Right hindlimb (tissue), 1 donor: Measurements from ENCODE around the gene IFIT2.
"Not testable (repeated sequence)": the region's sequence is repeated elsewhere in the genome, so short reads cannot be mapped to it uniquely, and the experiment has no call there.

Source experiments
- DNase-seq: peaks from one replicate; pipeline ENCODE4 v3.0.0-alpha.2; 2018

The IFIT2 gene

GRCh38 chr10:89280508-89280907 lies 21.3 kb upstream of the IFIT2 start:
- DNase-seq: no peak

DNA sequence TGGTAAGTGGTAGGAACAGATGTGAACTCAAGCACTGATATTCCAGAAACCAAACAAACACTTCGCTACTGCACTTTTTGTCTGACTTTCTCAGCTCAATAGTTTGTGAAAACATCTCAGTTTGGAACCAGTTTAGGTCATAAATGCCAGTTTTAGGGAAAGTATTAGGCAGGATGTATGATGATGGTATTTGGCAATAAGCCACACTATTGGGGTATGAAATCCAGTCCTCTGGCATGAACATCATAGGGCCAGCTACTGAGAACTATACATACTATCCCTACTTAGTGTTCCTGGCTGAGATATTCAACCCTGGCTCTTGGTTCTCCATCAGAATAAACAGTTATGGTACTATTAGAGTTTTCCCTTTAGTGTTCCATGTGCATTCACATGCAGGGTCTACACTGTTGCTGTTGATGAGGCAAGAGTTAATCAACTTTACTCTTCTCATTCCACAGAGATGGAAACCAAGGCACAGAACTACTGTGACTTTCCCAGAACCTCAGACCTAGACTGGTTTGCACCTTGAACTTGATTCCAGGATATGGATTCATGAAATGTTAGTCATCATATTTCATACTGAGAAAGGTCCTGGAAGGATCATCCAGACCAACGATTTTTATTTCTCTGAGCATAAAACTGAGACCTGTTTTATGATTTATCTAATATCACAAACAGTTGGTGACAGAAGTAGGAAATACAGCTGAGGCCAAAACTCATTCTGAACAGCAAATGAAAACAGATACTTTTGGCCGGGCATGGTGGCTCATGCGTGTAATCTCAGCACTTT lies 20.0 kb upstream of the IFIT2 start:
- no peak for DNase-seq

DNA sequence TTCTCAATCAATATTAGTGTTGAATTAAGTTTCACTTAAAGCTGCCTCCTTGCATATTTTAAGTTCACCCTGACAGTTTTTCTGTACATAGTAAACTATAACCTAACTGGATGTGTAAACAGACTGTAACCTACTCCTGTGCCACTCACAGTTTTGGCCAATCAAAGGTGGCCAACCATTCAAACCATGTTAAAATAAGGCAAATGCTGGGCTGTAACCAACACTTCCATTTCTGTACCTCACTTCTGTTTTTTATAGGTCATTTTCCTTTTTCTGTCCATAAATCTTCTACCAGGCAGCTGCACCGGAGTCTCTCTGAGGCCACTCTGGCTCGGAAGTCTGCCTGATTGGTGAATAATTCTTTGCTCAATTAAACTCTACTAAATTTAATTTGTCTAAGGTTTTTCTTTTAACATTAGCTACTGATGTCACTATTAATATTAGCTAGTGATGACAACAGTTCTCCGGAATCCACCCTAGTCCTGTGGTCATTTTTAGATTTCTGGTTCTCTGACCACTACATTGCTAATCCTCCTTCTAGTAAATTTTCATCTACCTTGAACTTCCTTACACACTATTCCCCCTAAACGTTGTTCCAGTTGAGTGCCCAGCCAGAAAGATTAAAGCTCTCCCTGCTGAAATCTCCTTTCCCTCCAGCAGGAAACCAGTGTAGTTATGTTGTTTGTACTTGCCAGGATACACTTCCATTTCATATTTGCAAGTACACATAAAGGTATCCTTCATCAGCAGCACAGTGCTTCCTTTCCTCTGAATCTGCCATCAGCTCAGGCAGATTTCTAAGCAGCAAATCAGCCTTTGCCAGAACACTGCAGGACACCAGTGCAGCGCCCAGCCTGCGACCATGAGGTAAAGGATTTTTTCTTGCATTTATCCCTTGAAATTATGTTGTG lies 18.6 kb upstream of the IFIT2 start:
- DNase-seq: peak; percentile 46

GRCh38 chr10:89283936-89284475 lies 17.8 kb upstream of the IFIT2 start:
- peak; percentile 81 for DNase-seq

DNA sequence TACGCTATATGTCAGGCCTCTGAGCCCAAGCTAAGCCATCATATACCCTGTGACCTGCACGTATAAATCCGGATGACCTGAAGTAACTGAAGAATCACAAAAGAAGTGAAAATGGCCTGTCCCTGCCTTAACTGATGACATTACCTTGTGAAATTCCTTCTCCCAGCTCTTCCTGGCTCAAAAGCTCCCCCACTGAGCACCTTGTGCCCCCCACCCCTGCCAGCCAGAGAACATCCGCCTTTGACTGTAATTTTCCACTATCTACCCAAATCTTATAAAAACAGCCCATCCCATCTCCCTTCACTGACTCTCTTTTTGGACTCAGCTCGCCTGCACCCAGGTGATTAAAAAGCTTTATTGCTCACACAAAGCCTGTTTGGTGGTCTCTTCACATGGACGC lies 17.1 kb upstream of the IFIT2 start:
- not testable (repeated sequence) for DNase-seq

DNA sequence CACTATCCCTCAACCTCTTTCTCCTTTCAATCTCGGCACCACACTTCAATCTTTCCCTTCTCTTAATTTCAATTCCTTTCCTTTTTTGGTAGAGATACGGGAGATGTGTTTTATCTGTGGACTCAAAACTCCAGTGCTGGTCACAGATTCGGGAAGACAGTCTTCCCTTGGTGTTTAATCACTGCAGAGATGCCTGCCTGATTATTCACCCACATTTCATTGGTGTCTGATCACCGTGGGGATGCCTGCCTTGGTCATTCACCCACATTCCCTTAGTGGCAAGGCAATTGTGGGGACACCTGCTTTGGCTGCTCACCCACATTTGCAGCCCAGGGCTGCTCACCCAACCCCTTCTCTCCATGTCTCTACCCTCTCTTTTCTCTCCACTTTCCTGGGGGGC lies 16.5 kb upstream of the IFIT2 start:
- DNase-seq: not testable (repeated sequence)

- no peak for DNase-seq
These were observed 7.1 kb upstream of the IFIT2 start for GRCh38 chr10:89294721-89295239.

DNA sequence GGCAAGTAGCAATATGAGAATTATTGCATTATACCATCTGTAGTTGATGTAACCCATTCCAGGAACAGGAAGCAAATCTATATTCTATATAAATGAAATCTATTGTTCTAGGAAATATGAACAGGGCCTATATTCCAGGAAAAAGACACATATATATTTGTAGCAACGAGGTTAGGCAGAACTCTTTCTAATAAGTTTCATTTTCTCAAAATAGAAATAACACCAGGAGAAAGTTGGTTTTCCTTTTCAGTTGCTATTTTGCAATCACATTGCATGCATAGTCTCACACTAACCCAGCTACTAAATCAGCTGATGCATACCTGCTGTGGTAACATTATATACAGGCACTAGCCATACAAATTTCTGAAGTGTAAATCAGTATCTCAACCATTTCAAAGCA lies 6.2 kb upstream of the IFIT2 start:
- DNase-seq: no peak

- no peak for DNase-seq
These were observed 5.6 kb upstream of the IFIT2 start for GRCh38 chr10:89296220-89296648.

- no peak for DNase-seq
These were observed 4.5 kb upstream of the IFIT2 start for GRCh38 chr10:89297356-89297755.

DNA sequence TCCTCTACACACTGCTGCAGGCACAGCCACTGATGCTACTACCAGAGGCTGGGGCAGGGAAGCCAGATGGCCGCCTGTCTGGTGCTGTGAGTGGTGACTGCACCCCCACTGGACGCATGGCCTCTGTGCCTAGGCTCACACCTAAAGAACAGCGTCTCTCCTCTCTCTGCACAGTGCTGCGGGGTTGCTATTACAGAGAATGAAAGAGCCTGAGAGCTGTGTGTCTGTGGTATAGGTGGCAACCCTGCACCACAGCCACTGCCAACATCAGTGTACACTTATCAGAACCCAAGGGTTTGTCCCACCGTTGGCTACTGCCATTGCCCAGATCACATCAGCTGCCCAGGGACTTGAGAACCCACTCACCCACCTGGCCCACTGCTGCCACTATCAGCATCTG lies 4.1 kb upstream of the IFIT2 start:
- DNase-seq: no peak

DNA sequence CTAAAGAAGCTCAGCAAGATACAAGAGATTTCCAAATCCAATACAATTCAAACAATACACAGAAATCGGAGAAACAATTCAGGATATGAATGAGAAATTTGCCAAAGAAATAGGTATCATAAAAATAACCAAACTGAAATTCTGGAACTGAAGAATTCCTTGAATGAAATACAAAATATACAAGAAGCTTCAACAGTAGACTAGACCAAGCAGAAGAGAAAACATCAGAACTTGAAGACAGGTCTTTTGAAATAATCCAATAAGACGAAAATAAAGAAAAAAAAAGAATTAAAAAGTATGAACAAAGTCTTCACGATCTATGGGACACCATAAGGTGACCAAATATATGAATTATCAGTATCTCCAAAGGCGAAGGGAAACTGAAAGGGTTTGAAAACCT lies 2.8 kb upstream of the IFIT2 start:
- no peak for DNase-seq

DNA sequence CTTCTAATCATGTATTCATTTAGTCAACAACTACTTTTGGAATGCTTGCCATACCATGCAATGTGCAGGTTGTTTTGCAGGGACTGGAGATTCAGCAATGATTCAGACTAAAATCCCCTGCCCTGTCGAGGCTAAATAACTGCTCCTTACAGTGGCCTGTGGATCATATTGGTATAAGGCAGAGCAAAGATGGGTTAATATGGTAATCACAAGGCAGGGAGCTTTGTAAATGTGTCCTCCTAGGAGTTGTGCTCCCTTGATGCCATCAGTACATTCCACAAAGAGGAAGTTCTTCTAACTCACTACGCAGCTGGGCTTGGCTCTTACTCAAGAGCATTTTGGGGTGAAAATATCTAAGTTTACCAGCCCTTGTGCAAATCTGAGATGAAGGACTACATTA lies 614 bp upstream of the IFIT2 start:
- peak; percentile 32 for DNase-seq

GRCh38 chr10:89302625-89303024 lies 779 bp downstream of the IFIT2 start:
- DNase-seq: no peak

DNA sequence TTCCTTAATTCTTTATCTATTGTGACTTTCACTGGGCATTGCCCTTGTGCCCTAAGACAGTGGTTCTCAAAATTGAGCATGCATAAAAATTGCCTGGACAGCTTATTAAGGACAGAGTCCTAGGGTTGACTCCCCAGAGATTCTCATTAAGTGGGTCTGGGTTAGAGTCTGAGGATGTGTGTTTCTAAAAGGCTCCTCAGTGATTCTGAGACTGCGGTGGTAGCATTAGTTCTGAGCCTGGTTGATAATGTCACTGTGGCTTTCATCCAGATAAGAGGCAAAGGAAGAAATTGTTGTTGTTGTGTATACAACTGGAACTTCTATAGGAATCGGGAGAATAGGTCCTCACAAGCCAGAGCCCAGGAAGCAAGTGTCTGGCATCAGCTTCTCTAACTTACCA lies 1.3 kb downstream of the IFIT2 start:
- no peak for DNase-seq

GRCh38 chr10:89304026-89304425 lies 2.2 kb downstream of the IFIT2 start:
- no peak for DNase-seq

DNA sequence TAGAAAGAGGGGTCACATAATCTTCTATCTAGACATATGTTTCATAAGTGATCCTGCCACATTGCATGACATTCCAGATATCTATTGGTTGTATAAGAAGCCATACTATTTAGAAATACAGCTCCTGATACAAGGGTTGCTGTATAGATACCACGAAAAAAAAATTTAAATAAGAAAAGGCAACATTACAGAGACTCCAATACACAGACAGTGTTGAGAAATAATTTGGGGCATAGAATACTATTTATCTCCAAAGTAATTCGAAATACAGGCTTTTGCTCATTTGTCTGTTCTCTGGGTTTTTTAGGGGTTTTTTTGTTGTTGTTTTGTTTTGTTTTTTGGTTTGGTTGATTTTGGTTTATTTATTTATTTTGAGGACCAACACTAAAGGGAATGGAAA lies 2.6 kb downstream of the IFIT2 start:
- no peak for DNase-seq

DNA sequence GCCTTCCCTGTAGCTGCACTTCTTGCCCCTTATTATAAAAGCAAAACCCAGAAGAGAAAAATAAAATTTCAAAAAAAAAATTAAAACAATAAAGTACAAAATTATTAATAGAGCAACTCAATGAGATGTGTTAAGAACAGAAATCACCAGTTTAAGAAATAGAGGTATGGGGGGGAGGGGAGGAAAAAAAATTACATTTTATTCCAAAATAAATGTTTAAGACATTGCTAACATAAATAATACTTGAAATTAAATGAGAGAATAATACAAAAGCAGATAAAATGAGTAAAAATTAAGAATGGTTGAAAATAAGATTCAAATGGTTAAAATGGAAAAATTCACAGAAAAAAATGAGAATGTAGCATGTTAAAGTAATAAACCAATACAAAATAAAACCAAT lies 3.1 kb downstream of the IFIT2 start:
- DNase-seq: no peak

DNA sequence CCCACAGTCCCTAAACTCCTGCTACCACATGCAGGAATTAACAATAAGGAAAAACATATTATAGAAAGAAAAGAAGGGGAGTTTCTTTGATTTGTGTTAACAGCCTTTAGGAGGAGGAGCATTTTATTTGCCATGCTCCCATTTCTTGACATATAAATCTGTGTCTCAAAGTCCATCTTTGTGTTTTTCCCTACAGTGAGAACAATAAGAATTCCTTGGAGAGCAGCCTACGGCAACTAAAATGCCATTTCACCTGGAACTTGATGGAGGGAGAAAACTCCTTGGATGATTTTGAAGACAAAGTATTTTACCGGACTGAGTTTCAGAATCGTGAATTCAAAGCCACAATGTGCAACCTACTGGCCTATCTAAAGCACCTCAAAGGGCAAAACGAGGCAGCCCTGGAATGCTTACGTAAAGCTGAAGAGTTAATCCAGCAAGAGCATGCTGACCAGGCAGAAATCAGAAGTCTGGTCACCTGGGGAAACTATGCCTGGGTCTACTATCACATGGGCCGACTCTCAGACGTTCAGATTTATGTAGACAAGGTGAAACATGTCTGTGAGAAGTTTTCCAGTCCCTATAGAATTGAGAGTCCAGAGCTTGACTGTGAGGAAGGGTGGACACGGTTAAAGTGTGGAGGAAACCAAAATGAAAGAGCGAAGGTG lies 4.1 kb downstream of the IFIT2 start:
- no peak for DNase-seq

DNA sequence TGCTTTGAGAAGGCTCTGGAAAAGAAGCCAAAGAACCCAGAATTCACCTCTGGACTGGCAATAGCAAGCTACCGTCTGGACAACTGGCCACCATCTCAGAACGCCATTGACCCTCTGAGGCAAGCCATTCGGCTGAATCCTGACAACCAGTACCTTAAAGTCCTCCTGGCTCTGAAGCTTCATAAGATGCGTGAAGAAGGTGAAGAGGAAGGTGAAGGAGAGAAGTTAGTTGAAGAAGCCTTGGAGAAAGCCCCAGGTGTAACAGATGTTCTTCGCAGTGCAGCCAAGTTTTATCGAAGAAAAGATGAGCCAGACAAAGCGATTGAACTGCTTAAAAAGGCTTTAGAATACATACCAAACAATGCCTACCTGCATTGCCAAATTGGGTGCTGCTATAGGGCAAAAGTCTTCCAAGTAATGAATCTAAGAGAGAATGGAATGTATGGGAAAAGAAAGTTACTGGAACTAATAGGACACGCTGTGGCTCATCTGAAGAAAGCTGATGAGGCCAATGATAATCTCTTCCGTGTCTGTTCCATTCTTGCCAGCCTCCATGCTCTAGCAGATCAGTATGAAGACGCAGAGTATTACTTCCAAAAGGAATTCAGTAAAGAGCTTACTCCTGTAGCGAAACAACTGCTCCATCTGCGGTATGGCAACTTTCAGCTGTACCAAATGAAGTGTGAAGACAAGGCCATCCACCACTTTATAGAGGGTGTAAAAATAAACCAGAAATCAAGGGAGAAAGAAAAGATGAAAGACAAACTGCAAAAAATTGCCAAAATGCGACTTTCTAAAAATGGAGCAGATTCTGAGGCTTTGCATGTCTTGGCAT lies 4.8 kb downstream of the IFIT2 start:
- no peak for DNase-seq

- no peak for DNase-seq
These were observed 5.4 kb downstream of the IFIT2 start for GRCh38 chr10:89307269-89307577.

DNA sequence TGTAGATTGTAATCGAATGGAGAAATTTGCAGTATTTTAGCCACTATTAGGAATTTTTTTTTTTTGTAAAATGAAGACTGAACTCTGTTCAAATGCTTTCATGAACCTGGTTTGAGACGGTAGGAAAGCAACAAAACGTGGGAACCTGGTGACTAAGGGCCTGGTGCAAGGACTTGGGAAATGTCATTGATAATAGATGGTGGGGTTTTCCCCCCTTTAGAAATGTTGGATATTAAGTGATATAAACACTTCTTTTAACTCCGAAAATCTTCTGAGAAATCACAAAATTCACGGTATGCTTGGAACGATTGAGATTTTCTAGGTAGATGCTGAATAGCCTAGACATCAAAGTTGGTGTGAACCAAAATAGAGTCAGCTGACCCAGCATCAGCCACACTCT lies 6.4 kb downstream of the IFIT2 start:
- no peak for DNase-seq
